HG03469 (cell line): Measurements from ENCODE around the gene ATRIP.

ENCODE experiments used
- ATAC-seq: cut with Tn5 transposase; IDR thresholded peaks from one replicate; pipeline ENCODE4 v1.9.1; 2021; ENCODE audit warnings: mild to moderate bottlenecking, moderate library complexity, moderate number of reproducible peaks; ENCODE audit not compliant: unreplicated experiment

Gene ATRIP

GRCh38 chr3:48501196-48501595 is 54.7 kb downstream of the ATRIP start:
- no peak for ATAC-seq

GRCh38 chr3:48502121-48502520 is 55.6 kb downstream of the ATRIP start:
- ATAC-seq, result no peak

DNA sequence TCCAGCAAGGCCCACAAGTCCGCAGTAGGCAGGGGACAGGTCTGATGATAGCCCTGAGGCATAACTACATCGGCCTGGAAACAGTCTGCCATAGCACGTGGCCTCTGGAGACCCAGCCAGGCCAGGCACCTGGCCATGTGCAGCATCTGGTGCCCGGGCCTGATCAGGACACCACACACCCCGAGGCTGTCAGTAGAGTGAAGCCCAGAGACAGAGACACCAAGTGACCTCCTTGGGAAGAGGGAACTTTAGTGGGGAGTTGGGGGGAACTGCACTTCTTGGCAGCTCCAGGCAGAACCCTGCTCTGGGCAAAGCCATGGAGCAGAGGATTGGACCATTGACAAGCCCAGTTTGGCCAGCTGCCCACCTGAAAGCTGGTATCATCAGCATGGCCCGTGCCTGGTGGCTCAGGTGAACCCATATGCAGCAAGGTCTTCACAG is 56.2 kb downstream of the ATRIP start:
- ATAC-seq, result no peak

GRCh38 chr3:48503401-48504050 is 57.0 kb downstream of the ATRIP start:
- ATAC-seq, result no peak

DNA sequence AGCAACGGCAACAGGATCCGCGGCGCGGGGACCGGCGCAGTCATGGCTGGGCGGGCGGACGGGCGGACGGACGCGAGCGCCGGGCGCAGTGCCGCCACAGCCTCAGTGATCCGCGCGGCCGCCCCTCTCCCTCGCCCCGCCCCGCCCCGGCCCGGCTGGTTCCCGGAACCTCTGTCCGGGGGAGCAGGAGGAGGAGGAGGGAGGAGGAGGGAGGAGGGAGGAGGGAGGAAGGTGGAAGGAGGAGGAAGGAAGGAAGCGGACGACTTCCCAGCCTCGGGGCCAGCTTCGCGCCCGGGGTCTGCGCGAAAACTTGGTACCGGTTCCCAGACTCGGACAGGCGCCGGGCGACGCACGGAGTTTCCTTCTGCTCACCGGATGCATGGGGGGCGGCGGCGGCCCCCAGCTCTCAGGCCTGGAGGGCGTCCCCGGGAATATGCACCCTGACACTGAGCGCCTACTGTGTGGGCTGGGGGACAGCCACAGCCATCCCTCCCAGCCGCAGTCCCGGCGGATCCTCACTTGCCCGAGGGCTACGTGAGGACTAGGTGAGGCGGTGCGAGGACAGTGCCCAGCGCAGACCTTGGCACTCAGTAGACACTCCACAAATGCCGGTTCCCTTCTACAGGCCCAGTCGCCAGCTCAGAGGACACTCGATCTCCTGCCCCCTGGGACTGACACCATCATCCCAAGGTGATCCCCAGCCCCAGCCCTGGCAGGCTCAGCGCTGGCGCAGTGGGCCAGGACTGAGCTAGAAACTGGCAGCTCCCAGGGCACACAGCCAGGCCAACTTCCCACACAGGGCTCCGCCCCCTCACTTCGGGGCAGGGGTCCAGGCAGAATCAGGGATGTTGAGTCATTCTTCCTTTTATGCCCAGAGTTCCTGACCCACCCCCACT is 57.8 kb downstream of the ATRIP start, which contains the start of gene SHISA5:
TSS of gene SHISA5 (minus strand) at position 124 of the 896 bp plus-strand sequence. CDS start at position 44, 80 bp downstream.
- no peak for ATAC-seq

DNA sequence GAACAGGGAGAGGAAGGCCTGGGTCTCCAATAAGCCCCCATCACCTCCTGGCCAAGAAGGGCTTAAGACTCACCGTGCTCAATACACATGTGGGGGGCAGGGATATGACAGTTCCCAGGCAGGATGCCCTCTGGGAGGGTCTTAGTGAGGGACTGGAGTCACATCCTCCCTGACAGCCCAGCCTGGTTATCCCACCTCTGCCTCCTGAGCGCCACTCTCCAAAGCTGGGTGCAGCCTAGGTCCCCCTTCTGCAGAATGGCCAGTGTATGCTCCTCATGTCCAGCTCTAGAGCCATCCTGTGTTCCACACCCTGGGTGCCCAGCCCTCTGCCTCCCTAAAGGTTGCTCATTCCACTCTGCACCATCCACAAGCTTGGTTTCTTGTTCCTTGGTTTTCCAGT is 58.6 kb downstream of the ATRIP start:
- no peak for ATAC-seq

DNA sequence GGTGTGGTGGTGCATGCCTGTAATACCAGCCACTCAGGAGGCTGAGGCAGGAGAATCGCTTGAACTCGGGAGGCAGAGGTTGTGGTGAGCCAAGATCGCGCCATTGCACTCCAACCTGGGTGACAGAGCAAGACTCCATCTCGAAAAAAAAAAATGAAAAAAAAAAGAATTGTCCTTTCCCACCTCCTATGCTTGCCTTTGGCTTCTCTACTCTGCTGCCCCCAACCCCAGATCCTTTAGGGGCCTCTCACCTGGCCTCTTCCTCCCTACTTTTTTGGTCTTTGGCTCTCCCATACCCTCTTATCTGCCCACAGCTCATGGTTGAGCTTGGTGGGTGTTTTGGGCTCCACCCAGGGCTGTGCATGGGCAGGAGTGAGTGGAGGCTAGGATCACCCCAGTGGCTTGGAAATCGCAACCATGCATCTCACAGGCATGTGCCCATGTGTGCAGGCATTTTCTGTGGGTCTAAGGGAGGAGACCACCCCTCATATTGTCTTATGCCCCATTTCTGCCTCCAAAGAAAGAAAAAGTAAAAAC is 59.5 kb downstream of the ATRIP start:
- ATAC-seq, result no peak

DNA sequence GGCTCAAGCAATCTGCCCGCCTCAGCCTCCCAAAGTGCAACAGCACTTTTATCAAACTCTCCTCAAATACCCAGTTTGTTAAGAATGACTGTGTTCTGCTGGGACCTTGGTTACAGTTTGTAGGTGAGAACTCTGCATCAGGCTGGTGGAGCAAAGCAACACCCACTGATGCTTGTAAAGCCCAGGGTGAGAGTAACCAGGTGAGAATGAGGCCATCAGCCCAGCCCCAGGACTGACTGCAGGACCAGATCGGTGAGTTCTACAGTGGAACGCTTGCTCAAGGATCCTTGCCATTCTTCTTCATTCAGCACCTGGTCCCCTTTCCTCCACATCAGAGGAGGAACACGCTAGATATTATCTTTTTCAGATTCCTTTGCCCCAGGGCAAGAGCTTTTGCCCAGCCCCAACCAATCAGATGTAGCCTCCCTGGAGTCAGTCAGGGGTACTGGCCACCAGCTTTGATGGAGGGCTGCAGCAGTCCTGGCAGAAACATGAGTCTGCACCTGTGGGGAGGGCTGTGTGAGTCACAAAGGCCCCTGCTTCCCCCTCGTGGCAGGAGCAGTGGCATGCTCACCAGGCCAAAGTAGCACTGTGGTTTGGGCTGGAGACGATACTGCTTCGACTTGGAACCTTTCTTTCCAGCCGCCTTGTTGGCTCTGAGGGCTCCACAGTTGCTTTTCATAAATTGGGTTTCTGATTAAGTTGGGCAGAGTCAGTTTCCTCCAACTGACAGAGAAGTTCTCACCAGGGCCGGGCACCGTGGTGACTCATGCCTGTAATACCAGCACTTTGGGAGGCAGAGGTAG is 60.9 kb downstream of the ATRIP start:
- ATAC-seq, result no peak

GRCh38 chr3:48511551-48511950 is 65.0 kb downstream of the ATRIP start:
- ATAC-seq, result no peak

DNA sequence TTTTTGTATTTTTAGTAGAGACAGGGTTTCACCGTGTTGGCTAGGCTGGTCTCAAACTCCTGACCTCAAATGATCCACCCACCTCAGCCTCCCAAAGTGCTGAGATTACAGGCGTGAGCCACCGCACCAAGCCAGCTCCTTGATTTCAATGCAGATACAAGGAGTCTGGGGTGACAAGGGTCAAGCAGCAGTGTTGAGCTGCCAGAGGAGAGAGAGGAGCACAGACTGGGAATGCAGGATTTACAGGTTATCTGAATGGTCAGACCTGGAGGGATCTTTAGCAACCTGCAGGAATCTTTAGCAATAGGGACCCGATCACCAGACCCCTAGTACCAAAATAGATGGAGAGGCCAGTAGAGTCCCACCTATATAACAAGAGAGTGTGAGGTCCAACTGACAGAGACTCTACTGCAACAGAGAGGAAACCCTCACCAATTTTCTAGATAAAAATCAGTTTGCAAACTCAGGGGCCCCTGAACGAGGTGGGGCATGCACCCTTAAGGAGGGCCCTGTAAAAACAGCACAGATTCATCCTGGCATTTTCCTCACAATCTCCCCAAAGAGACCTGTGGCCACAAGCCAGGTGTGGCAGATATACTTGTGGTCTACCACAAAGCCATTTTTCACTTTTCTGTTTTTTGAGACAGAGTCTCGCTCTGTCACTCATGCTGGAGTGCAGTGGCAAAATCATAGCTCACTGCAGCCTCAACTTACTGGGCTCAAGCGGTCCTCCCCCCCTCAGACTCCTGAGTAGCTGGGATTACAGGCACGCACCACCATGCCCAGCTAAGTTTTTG is 68.1 kb downstream of the ATRIP start:
- no peak for ATAC-seq
